Astrocyte (in vitro differentiated cells and primary cell): ENCODE measurements around the gene RAB6A. TPM values are rescaled to one million over a fixed set of nuclear protein-coding genes. Genes with fewer than 3 reads are reported as not detected.

ENCODE experiments used
- DNase-seq: peaks from one replicate; pipeline ENCODE4 v3.0.0-alpha.2; 2010; ENCODE audit warnings: low read depth
- FAIRE-seq: peaks from 2 replicates; lab custom pipeline; 2011; peaks lifted over from hg19 to GRCh38; lab: Jason Lieb, UNC
- H2AFZ ChIP-seq: 2 replicates; pipeline ENCODE4 v1.6.0; 2012; ENCODE audit warnings: low read depth, low read length, inconsistent platforms
- H3K27ac ChIP-seq: 2 replicates; pipeline ENCODE4 v1.5.1; 2011; ENCODE audit warnings: low read depth, low read length, inconsistent platforms
- H3K27me3 ChIP-seq: 2 replicates; pipeline ENCODE4 v1.6.0; 2011; ENCODE audit warnings: low read length, inconsistent platforms; ENCODE audit not compliant: insufficient read depth
- H3K36me3 ChIP-seq: 2 replicates; pipeline ENCODE4 v1.5.1; 2011; ENCODE audit warnings: low read length, inconsistent platforms; ENCODE audit not compliant: insufficient read depth
- H3K4me1 ChIP-seq: 2 replicates; pipeline ENCODE4 v1.5.1; 2011; ENCODE audit warnings: low read length, inconsistent platforms; ENCODE audit not compliant: insufficient read depth
- H3K4me2 ChIP-seq: 2 replicates; pipeline ENCODE4 v1.6.0; 2012; ENCODE audit warnings: low read length, inconsistent platforms
- H3K4me3 ChIP-seq: 2 replicates; pipeline ENCODE4 v1.5.1; 2011; ENCODE audit warnings: low read depth, mild to moderate bottlenecking, low read length, inconsistent platforms; ENCODE audit not compliant: insufficient read depth
- H3K79me2 ChIP-seq: 2 replicates; pipeline ENCODE4 v1.6.0; 2012; ENCODE audit warnings: mild to moderate bottlenecking, low read length, inconsistent platforms; ENCODE audit not compliant: insufficient read depth
- H3K9ac ChIP-seq: 2 replicates; pipeline ENCODE4 v1.6.0; 2012; ENCODE audit warnings: mild to moderate bottlenecking, low read length, inconsistent platforms
- H3K9me3 ChIP-seq: 2 replicates; pipeline ENCODE4 v1.5.1; 2012; ENCODE audit warnings: low read depth, mild to moderate bottlenecking, low read length, inconsistent platforms; ENCODE audit not compliant: insufficient read depth
- H4K20me1 ChIP-seq: 2 replicates; pipeline ENCODE4 v1.6.0; 2012; ENCODE audit warnings: low read length, inconsistent platforms; ENCODE audit not compliant: insufficient read depth
- H3K27ac Mint-ChIP-seq: one replicate; pipeline ENCODE4 v1.8.0; 2021; ENCODE audit warnings: mild to moderate bottlenecking, mixed read lengths; ENCODE audit not compliant: unreplicated experiment
- H3K27me3 Mint-ChIP-seq: one replicate; pipeline ENCODE4 v1.8.0; 2021; ENCODE audit warnings: low read depth, mixed read lengths; ENCODE audit not compliant: unreplicated experiment
- H3K36me3 Mint-ChIP-seq: one replicate; pipeline ENCODE4 v1.8.0; 2021; ENCODE audit warnings: low read depth, mixed read lengths; ENCODE audit not compliant: unreplicated experiment
- H3K4me1 Mint-ChIP-seq: one replicate; pipeline ENCODE4 v1.8.0; 2021; ENCODE audit warnings: low read depth, mixed read lengths; ENCODE audit not compliant: unreplicated experiment
- H3K4me3 Mint-ChIP-seq: one replicate; pipeline ENCODE4 v1.8.0; 2021; ENCODE audit warnings: mild to moderate bottlenecking, moderate library complexity, mixed read lengths; ENCODE audit not compliant: unreplicated experiment
- H3K9me3 Mint-ChIP-seq: one replicate; pipeline ENCODE4 v1.8.0; 2021; ENCODE audit warnings: mild to moderate bottlenecking, mixed read lengths; ENCODE audit not compliant: unreplicated experiment
- CTCF ChIP-seq: IDR thresholded peaks from 2 replicates; pipeline ENCODE4 v1.5.1; 2011; ENCODE audit warnings: low read depth, mild to moderate bottlenecking, inconsistent platforms, low read length, moderate library complexity; ENCODE audit not compliant: insufficient read depth
- EZH2 ChIP-seq: IDR thresholded peaks from 2 replicates; pipeline ENCODE4 v1.6.1; 2012; ENCODE audit warnings: mild to moderate bottlenecking, low read length, inconsistent platforms; ENCODE audit not compliant: insufficient read depth
- total RNA-seq: library from RNA; stranded (reverse); gene quantifications from 2 replicates; pipeline ENCODE4 v1.2.1, GENCODE V29; 2021

The RAB6A gene
- total RNA-seq, 1 donor from 2014 or later: 185 TPM

GRCh38 chr11:73650400-73650799 lies 110.5 kb downstream of the RAB6A start:
- Histone ChIP-seq H3K9me3 (no peaks in the 10 kb centered on the region), H3K4me1 (no peaks in the 10 kb centered on the region), H4K20me1 (no peaks in the 10 kb centered on the region), H3K36me3 (no peaks in the 10 kb centered on the region), H3K4me2 (no peak overlapping the region), H3K4me3 (no peak overlapping the region), H3K27ac (no peak overlapping the region), H3K79me2 (no peaks in the 10 kb centered on the region), H2AFZ (no peak overlapping the region), H3K9ac (no peak overlapping the region), H3K27me3 (peaks cover 3% of the 10 kb centered on the region)
- DNase-seq (no peak), FAIRE-seq (no peak)
- no peak overlapping the region for H3K27ac Mint-ChIP-seq
- no peaks in the 10 kb centered on the region for H3K9me3 Mint-ChIP-seq
- H3K36me3 Mint-ChIP-seq: no peaks in the 10 kb centered on the region
- TF ChIP-seq EZH2: no peak
- no peak for TF ChIP-seq CTCF
- peaks cover 8% of the 10 kb centered on the region for H3K27me3 Mint-ChIP-seq
- no peak overlapping the region for H3K4me3 Mint-ChIP-seq
- peaks cover 12% of the 10 kb centered on the region for H3K4me1 Mint-ChIP-seq

- Histone ChIP-seq H3K4me1 (no peaks in the 10 kb centered on the region), H3K4me3 (no peak overlapping the region), H4K20me1 (no peaks in the 10 kb centered on the region), H2AFZ (no peak overlapping the region), H3K27ac (no peak overlapping the region), H3K4me2 (no peak overlapping the region), H3K36me3 (no peaks in the 10 kb centered on the region), H3K27me3 (peaks cover 7% of the 10 kb centered on the region), H3K79me2 (no peaks in the 10 kb centered on the region), H3K9me3 (no peaks in the 10 kb centered on the region), H3K9ac (no peak overlapping the region)
- TF ChIP-seq EZH2 (no peak), CTCF (no peak)
- H3K27ac Mint-ChIP-seq: no peak overlapping the region
- no peak for FAIRE-seq
- no peak for DNase-seq
- peaks cover 4% of the 10 kb centered on the region for H3K27me3 Mint-ChIP-seq
- peaks cover 12% of the 10 kb centered on the region for H3K4me1 Mint-ChIP-seq
- H3K36me3 Mint-ChIP-seq: no peaks in the 10 kb centered on the region
- no peaks in the 10 kb centered on the region for H3K9me3 Mint-ChIP-seq
- no peak overlapping the region for H3K4me3 Mint-ChIP-seq
Measured at GRCh38 chr11:73649206-73649605, 111.7 kb downstream of the RAB6A start.

GRCh38 chr11:73648571-73649046 lies 112.3 kb downstream of the RAB6A start:
- no peak overlapping the region for H3K27ac ChIP-seq
- no peak overlapping the region for H3K27ac Mint-ChIP-seq
- no peak for FAIRE-seq
- no peaks in the 10 kb centered on the region for H3K36me3 ChIP-seq
- H3K27me3 ChIP-seq: peaks cover 7% of the 10 kb centered on the region
- H2AFZ ChIP-seq: no peak overlapping the region
- peaks cover 12% of the 10 kb centered on the region for H3K4me1 Mint-ChIP-seq
- H3K4me1 ChIP-seq: no peaks in the 10 kb centered on the region
- no peak overlapping the region for H3K4me2 ChIP-seq
- H3K27me3 Mint-ChIP-seq: peaks cover 4% of the 10 kb centered on the region
- no peaks in the 10 kb centered on the region for H3K79me2 ChIP-seq
- no peak overlapping the region for H3K4me3 ChIP-seq
- DNase-seq: no peak
- no peaks in the 10 kb centered on the region for H3K36me3 Mint-ChIP-seq
- no peaks in the 10 kb centered on the region for H4K20me1 ChIP-seq
- H3K9ac ChIP-seq: no peak overlapping the region
- H3K4me3 Mint-ChIP-seq: no peak overlapping the region
- no peaks in the 10 kb centered on the region for H3K9me3 Mint-ChIP-seq
- no peaks in the 10 kb centered on the region for H3K9me3 ChIP-seq
- TF ChIP-seq EZH2 (no peak), CTCF (no peak)
